H1 (cell line): Measurements from ENCODE around the gene SPIRE2. TPM values are rescaled to one million over a fixed set of nuclear protein-coding genes. Genes with fewer than 3 reads are reported as not detected.

Experiments
- RNF2 ChIP-seq: fragments of 200-900, 300-1000 bp; sonication (generic); IDR thresholded peaks from 2 replicates; pipeline ENCODE4 v1.7.1; 2016; ENCODE audit warnings: borderline replicate concordance, low read depth, mild to moderate bottlenecking, antibody characterized with exemption, low read length; ENCODE audit not compliant: poor library complexity, severe bottlenecking; ENCODE audit errors: missing control alignments
- polyA plus RNA-seq, 7 experiments: library from polyadenylated mRNA; depleted of rRNA in 3 of 7; stranded (reverse) in 5 of 7; unstranded in 2 of 7; fragments of >200 nt in 5 of 7; fragments of 200-250 nt in 2 of 7; gene quantifications; 1 replicate in 5 of 7; 2 replicates in 1 of 7; 4 replicates in 1 of 7; pipeline versions ENCODE4 v1.2.1 to v1.2.3, GENCODE V29; 2011 to 2013; ENCODE audit warnings: missing spikeins in 2 of 7, mixed read lengths in 2 of 7
- total RNA-seq: library from RNA; stranded (reverse); fragmentation: NEBNext Ultra II Directional; extraction: Animal tissue kit (Norgen Biotek cat#: 25700); gene quantifications from 2 replicates; pipeline ENCODE4 v1.2.1, GENCODE V29; 2021

Gene SPIRE2
- total and polyA plus RNA-seq, 2 of the 8 experiments (the other 6 are each of a cell fraction or from before 2014, with no cell fraction given) = 7.4 to 15.4 TPM

GRCh38 chr16:89787365-89787805, 40.9 kb upstream of the SPIRE2 start (continued):
- no peak for TF ChIP-seq RNF2
